ENCODE results near the gene SPANXN3.

GRCh38 chrX:143472347-143472938 is 44.8 kb downstream of the SPANXN3 start:
- TF ChIP-seq EZH2 (IDR thresholded peaks at IDR 0.05; ENCODE audit: insufficient read depth, low read length) (no peak), CTCF (IDR thresholded peaks at IDR 0.05; ENCODE audit: insufficient read depth, low read depth, low read length) (no peak)

Data from astrocyte (in vitro differentiated cells and primary cell).